ENCODE measurements around the gene CIAO2A.

The CIAO2A gene

DNA sequence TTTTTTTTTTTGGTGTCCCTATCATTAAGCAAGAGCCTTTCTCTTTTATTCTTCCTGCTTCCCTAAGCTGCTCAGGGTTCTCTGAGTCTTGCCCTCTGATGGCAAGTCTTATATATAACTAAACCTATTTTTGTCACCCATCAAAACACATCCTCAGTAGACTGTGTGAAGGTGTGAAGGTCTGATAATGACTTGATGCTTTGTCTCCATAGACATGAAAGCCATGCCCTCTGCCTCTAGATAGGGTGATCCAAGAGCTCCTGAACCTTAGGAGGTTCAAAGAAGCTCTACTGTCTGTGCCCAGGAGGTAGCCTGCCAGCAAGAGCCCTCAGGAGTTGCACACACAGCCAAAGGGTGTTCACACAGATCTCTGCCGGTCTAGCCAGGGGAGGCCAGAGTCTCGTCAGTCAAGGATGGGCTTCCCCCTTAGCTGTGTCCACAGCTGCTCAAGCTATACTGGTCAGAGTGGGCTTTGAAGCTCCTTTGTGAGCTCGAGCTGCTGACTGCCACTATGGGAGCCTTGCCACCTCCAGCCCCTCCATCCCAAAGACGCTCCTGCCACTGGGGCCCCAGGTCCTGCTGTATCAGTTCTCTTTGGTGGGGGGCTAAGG is 44.8 kb upstream of the CIAO2A start:
- H3K9ac ChIP-seq (ENCODE audit: low read depth, low read length, poor library complexity, severe bottlenecking), result no peak overlapping the region
- H3K4me3 ChIP-seq (ENCODE audit: low read length, poor library complexity, severe bottlenecking), result no peak overlapping the region
- no peaks in the 10 kb centered on the region for H4K20me1 ChIP-seq (ENCODE audit: insufficient read depth, low read length, poor library complexity, severe bottlenecking)
- TF ChIP-seq, protein P1, sequence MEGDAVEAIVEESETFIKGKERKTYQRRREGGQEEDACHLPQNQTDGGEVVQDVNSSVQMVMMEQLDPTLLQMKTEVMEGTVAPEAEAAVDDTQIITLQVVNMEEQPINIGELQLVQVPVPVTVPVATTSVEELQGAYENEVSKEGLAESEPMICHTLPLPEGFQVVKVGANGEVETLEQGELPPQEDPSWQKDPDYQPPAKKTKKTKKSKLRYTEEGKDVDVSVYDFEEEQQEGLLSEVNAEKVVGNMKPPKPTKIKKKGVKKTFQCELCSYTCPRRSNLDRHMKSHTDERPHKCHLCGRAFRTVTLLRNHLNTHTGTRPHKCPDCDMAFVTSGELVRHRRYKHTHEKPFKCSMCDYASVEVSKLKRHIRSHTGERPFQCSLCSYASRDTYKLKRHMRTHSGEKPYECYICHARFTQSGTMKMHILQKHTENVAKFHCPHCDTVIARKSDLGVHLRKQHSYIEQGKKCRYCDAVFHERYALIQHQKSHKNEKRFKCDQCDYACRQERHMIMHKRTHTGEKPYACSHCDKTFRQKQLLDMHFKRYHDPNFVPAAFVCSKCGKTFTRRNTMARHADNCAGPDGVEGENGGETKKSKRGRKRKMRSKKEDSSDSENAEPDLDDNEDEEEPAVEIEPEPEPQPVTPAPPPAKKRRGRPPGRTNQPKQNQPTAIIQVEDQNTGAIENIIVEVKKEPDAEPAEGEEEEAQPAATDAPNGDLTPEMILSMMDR (conservative IDR thresholded peaks at IDR 0.05; ENCODE audit: low read length), result no peak
- TF ChIP-seq EZH2phosphoT487 (IDR thresholded peaks at IDR 0.05; ENCODE audit: borderline replicate concordance), result no peak
- H3K36me3 ChIP-seq (ENCODE audit: insufficient read depth, low read length), result peaks cover 56% of the 10 kb centered on the region; the same call in 1 of the 2 replicates
- no peaks in the 10 kb centered on the region for H3F3A ChIP-seq (ENCODE audit: low read depth)
- no peaks in the 10 kb centered on the region for H3K27me3 ChIP-seq (ENCODE audit: insufficient read depth, low read length, poor library complexity, severe bottlenecking)
- no peaks in the 10 kb centered on the region for H3K79me2 ChIP-seq (ENCODE audit: insufficient read depth, low read length)
- H3K9me2 ChIP-seq (replicated peaks; ENCODE audit: low read depth, low read length), result no peaks in the 10 kb centered on the region
- H3K4me1 ChIP-seq (ENCODE audit: insufficient read depth, low read length, poor library complexity, severe bottlenecking), result no peaks in the 10 kb centered on the region
- no peaks in the 10 kb centered on the region for H3K9me3 ChIP-seq (ENCODE audit: insufficient read depth, low read depth, low read length)
- H2AFZ ChIP-seq (ENCODE audit: low read length), result no peak overlapping the region
- H3K4me2 ChIP-seq (ENCODE audit: low read depth, low read length, poor library complexity, severe bottlenecking), result no peak overlapping the region

DNA sequence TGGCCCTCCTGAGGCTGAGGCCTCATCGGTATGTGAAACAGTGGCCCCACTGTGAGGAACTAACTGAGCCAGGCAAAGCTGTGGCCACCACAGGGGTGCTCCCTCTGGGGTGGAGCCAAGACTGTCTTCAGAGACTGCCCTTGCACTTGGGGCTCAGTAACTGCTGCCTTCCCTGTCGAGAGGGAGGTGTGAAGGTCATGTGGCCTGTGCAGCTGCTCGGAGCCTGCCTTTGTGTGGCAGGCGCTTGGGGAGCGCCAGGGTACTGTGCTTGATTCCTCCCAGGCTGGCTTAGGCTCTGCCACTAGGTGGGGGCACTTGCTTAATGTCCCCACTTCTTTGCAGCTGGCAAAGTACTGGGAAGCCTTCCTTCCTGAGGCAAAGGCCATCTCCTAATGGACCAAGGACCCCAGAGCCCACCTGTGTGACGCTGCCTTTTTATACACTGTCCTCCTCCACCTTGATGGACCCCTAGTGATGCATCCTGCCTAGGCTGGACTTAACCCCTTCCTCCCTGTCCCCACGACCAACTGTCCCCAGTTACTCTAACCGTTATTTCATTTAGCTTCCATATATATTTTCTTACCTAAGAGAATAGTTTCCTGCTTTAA is 43.7 kb upstream of the CIAO2A start:
- Histone ChIP-seq H3K9me2 (replicated peaks; ENCODE audit: low read depth, low read length) (no peaks in the 10 kb centered on the region), H3K27me3 (ENCODE audit: insufficient read depth, low read length, poor library complexity, severe bottlenecking) (no peaks in the 10 kb centered on the region), H3F3A (ENCODE audit: low read depth) (no peaks in the 10 kb centered on the region), H3K4me3 (ENCODE audit: low read length, poor library complexity, severe bottlenecking) (no peak overlapping the region), H3K4me2 (ENCODE audit: low read depth, low read length, poor library complexity, severe bottlenecking) (no peak overlapping the region), H4K20me1 (ENCODE audit: insufficient read depth, low read length, poor library complexity, severe bottlenecking) (no peaks in the 10 kb centered on the region), H3K79me2 (ENCODE audit: insufficient read depth, low read length) (no peaks in the 10 kb centered on the region), H3K9me3 (ENCODE audit: insufficient read depth, low read depth, low read length) (no peaks in the 10 kb centered on the region), H3K4me1 (ENCODE audit: insufficient read depth, low read length, poor library complexity, severe bottlenecking) (no peaks in the 10 kb centered on the region), H3K36me3 (ENCODE audit: insufficient read depth, low read length) (peaks cover 61% of the 10 kb centered on the region; the same call in 1 of the 2 replicates), H2AFZ (ENCODE audit: low read length) (no peak overlapping the region), H3K9ac (ENCODE audit: low read depth, low read length, poor library complexity, severe bottlenecking) (no peak overlapping the region)
- TF ChIP-seq EZH2phosphoT487 (IDR thresholded peaks at IDR 0.05; ENCODE audit: borderline replicate concordance), result no peak
- TF ChIP-seq, protein P1 (conservative IDR thresholded peaks at IDR 0.05; ENCODE audit: low read length), result no peak

DNA sequence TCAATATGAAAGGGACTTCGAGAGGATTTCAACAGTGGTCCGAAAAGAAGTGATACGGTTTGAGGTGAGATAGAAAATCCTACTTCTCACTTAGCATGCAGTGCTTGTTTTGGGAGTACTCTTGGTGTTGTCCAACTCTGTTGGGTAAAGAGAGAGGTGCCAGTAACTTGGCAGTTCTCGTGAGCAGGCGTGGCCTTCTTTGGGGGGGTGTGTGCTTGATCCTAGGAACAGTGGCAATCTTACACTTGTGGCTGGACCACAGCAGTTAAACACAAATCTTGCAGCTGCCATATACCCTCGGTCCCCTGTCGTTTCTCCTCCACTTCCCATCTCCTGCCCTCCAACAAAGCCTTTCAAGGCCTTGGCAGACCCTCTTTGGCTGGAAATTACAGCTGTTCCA is 42.7 kb upstream of the CIAO2A start:
- Histone ChIP-seq H3K79me2 (ENCODE audit: insufficient read depth, low read length) (no peaks in the 10 kb centered on the region), H3K9me3 (ENCODE audit: insufficient read depth, low read depth, low read length) (no peaks in the 10 kb centered on the region), H3K36me3 (ENCODE audit: insufficient read depth, low read length) (peaks cover 70% of the 10 kb centered on the region; the same call in 1 of the 2 replicates), H4K20me1 (ENCODE audit: insufficient read depth, low read length, poor library complexity, severe bottlenecking) (no peaks in the 10 kb centered on the region), H3K9me2 (replicated peaks; ENCODE audit: low read depth, low read length) (no peaks in the 10 kb centered on the region), H3K27me3 (ENCODE audit: insufficient read depth, low read length, poor library complexity, severe bottlenecking) (no peaks in the 10 kb centered on the region), H3F3A (ENCODE audit: low read depth) (no peaks in the 10 kb centered on the region), H3K4me1 (ENCODE audit: insufficient read depth, low read length, poor library complexity, severe bottlenecking) (no peaks in the 10 kb centered on the region), H2AFZ (ENCODE audit: low read length) (no peak overlapping the region), H3K4me2 (ENCODE audit: low read depth, low read length, poor library complexity, severe bottlenecking) (no peak overlapping the region), H3K4me3 (ENCODE audit: low read length, poor library complexity, severe bottlenecking) (no peak overlapping the region), H3K9ac (ENCODE audit: low read depth, low read length, poor library complexity, severe bottlenecking) (no peak overlapping the region)
- TF ChIP-seq, protein P1 (conservative IDR thresholded peaks at IDR 0.05; ENCODE audit: low read length), result no peak
- no peak for TF ChIP-seq EZH2phosphoT487 (IDR thresholded peaks at IDR 0.05; ENCODE audit: borderline replicate concordance)
